Measurements from ENCODE around the gene PAX7.

Gene PAX7

GRCh38 chr1:18637511-18637960 is 6.9 kb downstream of the PAX7 start:
- TF ChIP-seq GABPA (IDR thresholded peaks at IDR 0.05; ENCODE audit: low read depth) = no peak
- TF ChIP-seq CTCF (IDR thresholded peaks at IDR 0.05; ENCODE audit: insufficient read depth, low read length) = no peak
- TF ChIP-seq SPI1 (IDR thresholded peaks at IDR 0.05; ENCODE audit: borderline replicate concordance, low read depth) = no peak
- TF ChIP-seq REST (IDR thresholded peaks at IDR 0.05; ENCODE audit: insufficient replicate concordance, low read depth) = no peak
- no peak for TF ChIP-seq POLR2AphosphoS5 (IDR thresholded peaks at IDR 0.05; ENCODE audit: low read depth)
- H3K27ac ChIP-seq (replicated peaks) = no peak overlapping the region
- H3K27me3 ChIP-seq (ENCODE audit: insufficient read depth, poor library complexity, severe bottlenecking) = peaks cover 90% of the 10 kb centered on the region
- H3K4me3 ChIP-seq (replicated peaks; ENCODE audit: insufficient read depth, low read length) = no peak overlapping the region
- no peak for DNase-seq (ENCODE audit: low read depth in 1 of 2, low spot score in 1 of 2)

GRCh38 chr1:18637962-18638834 is 7.6 kb downstream of the PAX7 start:
- TF ChIP-seq SPI1 (IDR thresholded peaks at IDR 0.05; ENCODE audit: borderline replicate concordance, low read depth) (no peak), CTCF (IDR thresholded peaks at IDR 0.05; ENCODE audit: insufficient read depth, low read length) (no peak), GABPA (IDR thresholded peaks at IDR 0.05; ENCODE audit: low read depth) (no peak)
- no peak overlapping the region for H3K4me3 ChIP-seq (replicated peaks; ENCODE audit: insufficient read depth, low read length)
- no peak for DNase-seq (ENCODE audit: low read depth in 1 of 2, low spot score in 1 of 2)
- peaks cover 88% of the 10 kb centered on the region for H3K27me3 ChIP-seq (ENCODE audit: insufficient read depth, poor library complexity, severe bottlenecking)
- no peak overlapping the region for H3K27ac ChIP-seq (replicated peaks)

- Histone ChIP-seq H3K27me3 (ENCODE audit: insufficient read depth, poor library complexity, severe bottlenecking) (peaks cover 88% of the 10 kb centered on the region), H3K4me3 (replicated peaks; ENCODE audit: insufficient read depth, low read length) (no peak overlapping the region)
These were observed 8.3 kb downstream of the PAX7 start for GRCh38 chr1:18638835-18639364.

More at GRCh38 chr1:18638835-18639364, 8.3 kb downstream of the PAX7 start:
- no peak for DNase-seq (ENCODE audit: low read depth in 1 of 2, low spot score in 1 of 2)
- H3K27ac ChIP-seq (replicated peaks) = no peak overlapping the region
- TF ChIP-seq GABPA (IDR thresholded peaks at IDR 0.05; ENCODE audit: low read depth) (no peak), SPI1 (IDR thresholded peaks at IDR 0.05; ENCODE audit: borderline replicate concordance, low read depth) (no peak), REST (IDR thresholded peaks at IDR 0.05; ENCODE audit: insufficient replicate concordance, low read depth) (no peak), POLR2AphosphoS5 (IDR thresholded peaks at IDR 0.05; ENCODE audit: low read depth) (no peak), CTCF (IDR thresholded peaks at IDR 0.05; ENCODE audit: insufficient read depth, low read length) (no peak)

Data from HL-60 (cell line).